HepG2 (cell line): ENCODE results near the gene HEXD. TPM values are rescaled to one million over a fixed set of nuclear protein-coding genes. Genes with fewer than 3 reads are reported as not detected.

Source experiments
- CAMTA2 ChIP-seq: sonication (generic); formaldehyde crosslinking; IDR thresholded peaks from 2 replicates; pipeline ENCODE4 v1.4.0; 2020; ENCODE audit warnings: mild to moderate bottlenecking, missing genetic modification reagents, borderline replicate concordance
- DZIP1 ChIP-seq: sonication (generic); formaldehyde crosslinking; IDR thresholded peaks from 2 replicates; pipeline ENCODE4 v1.5.0; 2020; ENCODE audit warnings: mild to moderate bottlenecking, missing genetic modification reagents
- FIP1L1 ChIP-seq: fragments of 200-400 bp; formaldehyde crosslinking; IDR thresholded peaks from 2 replicates; pipeline ENCODE4 v1.6.1; 2018; ENCODE audit warnings: low read depth, mild to moderate bottlenecking, low read length, moderate library complexity, borderline replicate concordance; ENCODE audit not compliant: insufficient read depth
- FOXP1 ChIP-seq, 2 experiments: fragments of 450-650 bp in 1 of 2; IDR thresholded peaks; 2 replicates each; pipeline ENCODE4 v1.6.1; 2017 to 2018; ENCODE audit warnings: antibody characterized with exemption in 1 of 2
- HMGXB3 ChIP-seq: sonication (generic); formaldehyde crosslinking; IDR thresholded peaks from 2 replicates; pipeline ENCODE4 v1.4.0; 2020; ENCODE audit warnings: missing genetic modification reagents, borderline replicate concordance
- HOXD1 ChIP-seq: sonication (generic); formaldehyde crosslinking; IDR thresholded peaks from 2 replicates; pipeline ENCODE4 v1.5.0; 2020; ENCODE audit warnings: missing genetic modification reagents
- JUNB ChIP-seq: sonication (generic); formaldehyde crosslinking; IDR thresholded peaks from 2 replicates; pipeline ENCODE4 v1.8.0; 2022; ENCODE audit warnings: missing genetic modification reagents, mild to moderate bottlenecking, borderline replicate concordance
- MAFF ChIP-seq: IDR thresholded peaks from 2 replicates; pipeline ENCODE4 v1.6.1; 2011; ENCODE audit warnings: low read depth, low read length, improper control_type of control experiment
- MEF2D ChIP-seq: sonication (generic); formaldehyde crosslinking; IDR thresholded peaks from 2 replicates; pipeline ENCODE4 v1.5.1; 2020; ENCODE audit warnings: mild to moderate bottlenecking, missing genetic modification reagents
- MIER3 ChIP-seq: IDR thresholded peaks from 2 replicates; pipeline ENCODE4 v1.6.1; 2016; ENCODE audit warnings: missing compliant biosample characterization, borderline replicate concordance
- NCOA1 ChIP-seq: sonication (generic); formaldehyde crosslinking; IDR thresholded peaks from 2 replicates; pipeline ENCODE4 v1.9.0; 2021; ENCODE audit warnings: missing genetic modification reagents
- SRSF1 ChIP-seq: fragments of 200-400 bp; formaldehyde crosslinking; optimal IDR thresholded peaks from 2 replicates; pipeline ENCODE3; 2017; ENCODE audit warnings: mild to moderate bottlenecking, low read depth, low read length, moderate library complexity
- TFAP4 ChIP-seq: sonication (generic); IDR thresholded peaks from 2 replicates; pipeline ENCODE4 v1.6.1; 2016; ENCODE audit warnings: low read depth, borderline replicate concordance
- ZC3H4 ChIP-seq: sonication (generic); formaldehyde crosslinking; IDR thresholded peaks from 2 replicates; pipeline ENCODE4 v1.4.0; 2020; ENCODE audit warnings: missing genetic modification reagents, borderline replicate concordance
- ZFP36L1 ChIP-seq: sonication (generic); formaldehyde crosslinking; IDR thresholded peaks from 2 replicates; pipeline ENCODE4 v1.8.0; 2022; ENCODE audit warnings: mild to moderate bottlenecking, missing genetic modification reagents, moderate library complexity
- ZKSCAN8 ChIP-seq: IDR thresholded peaks from 2 replicates; pipeline ENCODE4 v1.6.1; 2016; ENCODE audit warnings: borderline replicate concordance, missing genetic modification reagents, missing compliant biosample characterization
- ZNF234 ChIP-seq: sonication (generic); formaldehyde crosslinking; conservative IDR thresholded peaks from 2 replicates; pipeline ENCODE4 v1.5.1; 2020; ENCODE audit warnings: mild to moderate bottlenecking, missing genetic modification reagents
- ZNF552 ChIP-seq: sonication (generic); formaldehyde crosslinking; IDR thresholded peaks from 2 replicates; pipeline ENCODE4 v1.9.0; 2022; ENCODE audit warnings: missing genetic modification reagents, mild to moderate bottlenecking, borderline replicate concordance
- ZNF557 ChIP-seq: sonication (generic); formaldehyde crosslinking; IDR thresholded peaks from 2 replicates; pipeline ENCODE4 v1.4.0; 2020; ENCODE audit warnings: missing genetic modification reagents
- ZNF580 ChIP-seq: IDR thresholded peaks from 2 replicates; pipeline ENCODE4 v1.6.1; 2016; ENCODE audit warnings: low read depth, borderline replicate concordance
- ZSCAN21 ChIP-seq: sonication (generic); formaldehyde crosslinking; IDR thresholded peaks from 2 replicates; pipeline ENCODE4 v1.8.0; 2022; ENCODE audit warnings: mild to moderate bottlenecking, missing genetic modification reagents, moderate library complexity, borderline replicate concordance
- polyA plus RNA-seq, 8 experiments: library from polyadenylated mRNA; depleted of rRNA in 3 of 8; stranded (reverse) in 7 of 8; unstranded in 1 of 8; fragments of >200 nt; fragmentation: Illumina TruSeq in 4 of 8; extraction: Trizol in 4 of 8; gene quantifications; 2 replicates each; pipeline versions ENCODE4 v1.2.1 to v1.2.3, GENCODE V29; 2011 to 2016; ENCODE audit warnings: low read depth in 4 of 8, missing spikeins in 1 of 8, mixed read lengths in 1 of 8; ENCODE audit not compliant: insufficient read depth in 1 of 8
- total RNA-seq, 5 experiments: library from RNA; depleted of rRNA; stranded (reverse); fragments of >200 nt; fragmentation: Illumina TruSeq; extraction: Trizol; gene quantifications; 2 replicates each; pipeline ENCODE4 v1.2.3, GENCODE V29; 2016; ENCODE audit warnings: low read depth in 1 of 5

Gene HEXD
- total and polyA plus RNA-seq, 2 of the 13 experiments (the other 11 are each of a cell fraction or from before 2014, with no cell fraction given): 22.3 to 41.8 TPM

GRCh38 chr17:82450357-82451106 is 32.4 kb downstream of the HEXD start, which contains the start of gene CYBC1 (continued):
- TF ChIP-seq TFAP4 (no peak), MIER3 (CRISPR knock-in tag) (peak; percentile 10; the same call in 1 of the 2 replicates), ZFP36L1 (0 out of 2 replicates have a peak, but pooled peaks have one; percentile 64), MEF2D (no peak), JUNB (CRISPR knock-in tag) (no peak), SRSF1 (peak; percentile 24), ZC3H4 (CRISPR knock-in tag) (no peak), MAFF (no peak), ZNF552 (CRISPR knock-in tag) (peak; percentile 49; the same call in 1 of the 2 replicates), ZKSCAN8 (CRISPR knock-in tag) (peak; percentile 56; the same call in 1 of the 2 replicates), DZIP1 (peak; percentile 97), ZNF557 (CRISPR knock-in tag) (no peak), NCOA1 (CRISPR knock-in tag) (peak; percentile 65; the same call in 1 of the 2 replicates), ZNF580 (peak; percentile 86), ZNF234 (CRISPR knock-in tag) (peak; percentile 91; the same call in 1 of the 2 replicates), HMGXB3 (CRISPR knock-in tag) (peak; percentile 29; the same call in 1 of the 2 replicates), FOXP1 (IDR thresholded peaks at IDR 0.05) (no peak), FOXP1 (CRISPR knock-in tag; IDR thresholded peaks at IDR 0.05) (no peak), HOXD1 (CRISPR knock-in tag) (peak; percentile 55; the same call in 1 of the 2 replicates), CAMTA2 (CRISPR knock-in tag) (peak; percentile 50; the same call in 1 of the 2 replicates), FIP1L1 (no peak), ZSCAN21 (CRISPR knock-in tag) (peak; percentile 97)
